AG04450 (cell line): Measurements from ENCODE around the gene MRPL34. TPM values are rescaled to one million over a fixed set of nuclear protein-coding genes. Genes with fewer than 3 reads are reported as not detected.
A peak's percentile ranks its signal among the peaks of the same experiment; 100 is the strongest.

ENCODE experiments used
- CTCF ChIA-PET: fragments of 300-600, 350-600 bp; formaldehyde crosslinking; extraction: SDS; loops from one replicate; lab custom pipeline; 2022; ENCODE audit warnings: antibody characterized with exemption, inconsistent platforms; lab: Charles Lee
- POLR2A ChIA-PET: fragments of 350-600 bp; formaldehyde crosslinking; extraction: SDS; loops from one replicate; lab custom pipeline; 2021; ENCODE audit warnings: antibody characterized with exemption, inconsistent platforms; lab: Yijun Ruan, JAX
- DNase-seq: peaks from one replicate; pipeline ENCODE4 v3.0.0-alpha.2; 2011; ENCODE audit warnings: low read depth, low spot score
- H3K27ac ChIP-seq: one replicate; pipeline ENCODE4 v1.5.1; 2012; ENCODE audit warnings: low read depth, low read length, control low read depth
- H3K27me3 ChIP-seq: one replicate; pipeline ENCODE4 v1.6.0; 2012; ENCODE audit warnings: low read length; ENCODE audit not compliant: control insufficient read depth, insufficient read depth
- H3K4me3 ChIP-seq: 2 replicates; pipeline ENCODE4 v1.5.1; 2011; ENCODE audit warnings: mild to moderate bottlenecking, low read depth, low read length, control low read depth
- H3K9me3 ChIP-seq: 2 replicates; pipeline ENCODE4 v1.5.1; 2012; ENCODE audit warnings: low read length; ENCODE audit not compliant: control insufficient read depth, insufficient read depth
- CTCF ChIP-seq: IDR thresholded peaks from 2 replicates; pipeline ENCODE4 v1.5.1; 2011; ENCODE audit warnings: low read depth, low read length, control low read depth, inconsistent platforms
- polyA plus RNA-seq: library from polyadenylated mRNA; depleted of rRNA; stranded (reverse); fragments of >200 nt; gene quantifications from 2 replicates; pipeline ENCODE4 v1.2.3, GENCODE V29; 2011

MRPL34 gene
- polyA plus RNA-seq, 1 experiment, result 23.2 TPM

- CTCF ChIA-PET, result no interaction called here
- TF ChIP-seq CTCF, result no peak
- Histone ChIP-seq H3K9me3 (peaks cover 5% of the 10 kb centered on the region; the same call in 1 of the 2 replicates), H3K27me3 (peaks cover 3% of the 10 kb centered on the region), H3K27ac (no peak overlapping the region), H3K4me3 (no peak overlapping the region)
- DNase-seq, result no peak
- POLR2A ChIA-PET, result interaction anchor here (0.6 kb wide), 1 partner anchor 29 kb away, joined by 6 read pairs; no protein-coding TSS in a partner anchor
These were observed 20.9 kb downstream of the MRPL34 start for GRCh38 chr19:17326595-17326966.

- H3K9me3 ChIP-seq, result peaks cover 5% of the 10 kb centered on the region; the same call in 1 of the 2 replicates
- POLR2A ChIA-PET, result interaction anchor here (0.6 kb wide), 1 partner anchor 28 kb away, joined by 6 read pairs; no protein-coding TSS in a partner anchor
- DNase-seq, result no peak
- CTCF ChIA-PET, result no interaction called here
- H3K27ac ChIP-seq, result no peak overlapping the region
- no peak for TF ChIP-seq CTCF
- peaks cover 3% of the 10 kb centered on the region for H3K27me3 ChIP-seq
- no peak overlapping the region for H3K4me3 ChIP-seq
These were observed 21.5 kb downstream of the MRPL34 start for GRCh38 chr19:17327068-17327653.

- POLR2A ChIA-PET, result no interaction called here
- 0 out of 2 replicates have a peak, but pooled peaks have one; percentile 11 for TF ChIP-seq CTCF
- Histone ChIP-seq H3K27ac (no peak overlapping the region), H3K4me3 (no peak overlapping the region), H3K9me3 (peaks cover 9% of the 10 kb centered on the region; the same call in 1 of the 2 replicates), H3K27me3 (peaks cover 3% of the 10 kb centered on the region)
- CTCF ChIA-PET, result interaction anchor here (1.9 kb wide), 1 partner anchor 46 kb away, joined by 3 read pairs; no protein-coding TSS in a partner anchor
- DNase-seq, result no peak
These were observed 22.2 kb downstream of the MRPL34 start for GRCh38 chr19:17327654-17328516.

- POLR2A ChIA-PET, result no interaction called here
- no peak for TF ChIP-seq CTCF
These were observed 23.1 kb downstream of the MRPL34 start for GRCh38 chr19:17328517-17329365.

More at GRCh38 chr19:17328517-17329365, 23.1 kb downstream of the MRPL34 start:
- CTCF ChIA-PET, result interaction anchor here (1.9 kb wide), 1 partner anchor 47 kb away, joined by 3 read pairs; no protein-coding TSS in a partner anchor
- Histone ChIP-seq H3K27ac (no peak overlapping the region), H3K4me3 (no peak overlapping the region), H3K9me3 (peaks cover 13% of the 10 kb centered on the region; the same call in 1 of the 2 replicates), H3K27me3 (peaks cover 3% of the 10 kb centered on the region)
- DNase-seq, result no peak
